Breast epithelium (tissue), 4 donors: ENCODE results near the gene DYNC1LI2. TPM values are rescaled to one million over a fixed set of nuclear protein-coding genes. Genes with fewer than 3 reads are reported as not detected.
A peak's percentile ranks its signal among the peaks of the same experiment; 100 is the strongest.

Source experiments
- DNase-seq, 2 donors: peaks; one replicate each; pipeline ENCODE4 v3.0.0-alpha.2; 2019; ENCODE audit warnings: low spot score in 2 of 2
- H3K27ac ChIP-seq, 2 donors: fragments of 200-600 bp; sonication (generic) in 1 of 2; one replicate each; pipeline ENCODE4 v1.5.1; 2016 to 2019; ENCODE audit warnings: mild to moderate bottlenecking in 1 of 2
- H3K27me3 ChIP-seq, 2 donors: fragments of 200-600 bp; sonication (generic) in 1 of 2; one replicate each; pipeline versions ENCODE4 v1.5.1 to v1.6.0; 2017 to 2019; ENCODE audit warnings: control low read depth in 1 of 2, mild to moderate bottlenecking in 1 of 2
- H3K36me3 ChIP-seq: fragments of 200-600 bp; one replicate; pipeline ENCODE4 v1.5.1; 2019
- H3K4me1 ChIP-seq, 2 donors: fragments of 200-600 bp; sonication (generic); one replicate each; pipeline ENCODE4 v1.5.1; 2016 to 2019; ENCODE audit warnings: control low read depth in 1 of 2
- H3K4me3 ChIP-seq, 3 donors: fragments of 200-600 bp; sonication (generic); 1 replicate in 2 of 3; 2 replicates in 1 of 3; pipeline ENCODE4 v1.5.1; 2016 to 2019; ENCODE audit warnings: mild to moderate bottlenecking in 3 of 3, moderate library complexity in 2 of 3
- H3K9me3 ChIP-seq, 2 donors: fragments of 200-600 bp; sonication (generic) in 1 of 2; one replicate each; pipeline ENCODE4 v1.5.1; 2016 to 2019; ENCODE audit warnings: control low read depth in 1 of 2
- POLR2A ChIP-seq: fragments of 450-650 bp; IDR thresholded peaks from one replicate; pipeline ENCODE4 v1.6.1; 2016; ENCODE audit warnings: antibody characterized with exemption, mild to moderate bottlenecking, moderate library complexity
- POLR2AphosphoS5 ChIP-seq, 3 donors: sonication (generic); formaldehyde crosslinking; IDR thresholded peaks; one replicate each; pipeline ENCODE4 v1.6.1; 2017; ENCODE audit warnings: antibody characterized with exemption in 3 of 3
- intact Hi-C: fragments of 100-400 bp; cut with DNase I; formaldehyde crosslinking; loops from one replicate; pipeline ENCODE4 v1.15.1; 2023; ENCODE audit warnings: low total_unique reads
- total RNA-seq, 3 donors: library from RNA; depleted of rRNA; stranded (reverse); fragments of >200 nt; gene quantifications; one replicate each; pipeline ENCODE4 v1.1.0, GENCODE V29; 2016
- TF ChIP-seq, protein P1 (sequence below), 3 donors: fragments of 450-650 bp; IDR thresholded peaks; one replicate each; pipeline ENCODE4 v1.5.1; 2016 to 2017; ENCODE audit warnings: antibody characterized with exemption in 3 of 3, mild to moderate bottlenecking in 3 of 3, moderate library complexity in 3 of 3

The DYNC1LI2 gene
- total RNA-seq, 3 donors from 2014 or later = 153 to 172 (median 156) TPM

DNA sequence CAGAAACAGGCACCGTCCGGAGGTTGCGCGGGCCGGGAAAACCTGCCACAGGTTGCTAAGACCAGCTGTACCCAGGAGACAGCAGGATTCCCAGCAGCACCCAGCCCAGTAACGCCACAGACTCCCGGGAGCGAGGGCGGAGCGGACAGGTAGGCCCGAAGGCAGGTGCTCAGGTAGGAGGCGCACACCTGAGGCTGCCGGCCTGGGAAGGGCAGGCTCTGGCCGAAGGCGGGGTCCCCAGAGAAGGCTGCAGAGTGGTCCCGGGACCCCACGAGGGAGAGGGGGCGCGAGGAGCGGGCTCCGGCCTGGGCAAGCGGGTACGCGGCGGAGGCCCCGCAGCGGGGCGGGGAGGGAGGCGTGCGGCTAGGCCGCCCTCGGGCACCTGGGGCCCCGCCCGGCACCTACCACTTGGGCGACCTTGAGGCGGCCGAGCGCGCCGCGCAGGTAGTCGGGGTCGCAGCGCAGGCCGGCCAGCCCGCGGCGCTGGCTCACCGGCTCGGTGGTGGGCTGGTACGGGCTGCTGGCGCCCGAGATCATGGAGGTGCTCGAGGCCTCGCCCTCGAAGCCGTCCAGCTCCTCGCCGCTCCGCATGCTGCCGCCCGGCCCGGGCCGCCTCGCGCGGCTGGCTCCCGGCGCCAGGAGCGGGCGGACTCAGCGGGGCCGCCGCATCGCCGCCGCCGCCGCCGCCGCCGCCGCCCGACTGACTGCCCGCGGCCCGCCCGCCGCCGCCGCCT is 55.3 kb downstream of the DYNC1LI2 start:
- no peaks in the 10 kb centered on the region for H3K27me3 ChIP-seq
- H3K36me3 ChIP-seq = no peaks in the 10 kb centered on the region
- H3K27ac ChIP-seq = peak overlapping the region; percentile 89 to 97
- intact Hi-C loops = no loop called here
- DNase-seq = peak; percentile 58 to 72
- no peaks in the 10 kb centered on the region for H3K9me3 ChIP-seq
- H3K4me1 ChIP-seq = peaks cover 0 to 9% of the 10 kb centered on the region in 2 donors
- H3K4me3 ChIP-seq = peak overlapping the region; percentile 54 to 89 (median 82)
- peak in 2 of 3 donors; percentile 15 to 30 for TF ChIP-seq POLR2AphosphoS5 (IDR thresholded peaks at IDR 0.05)
- TF ChIP-seq, protein P1, sequence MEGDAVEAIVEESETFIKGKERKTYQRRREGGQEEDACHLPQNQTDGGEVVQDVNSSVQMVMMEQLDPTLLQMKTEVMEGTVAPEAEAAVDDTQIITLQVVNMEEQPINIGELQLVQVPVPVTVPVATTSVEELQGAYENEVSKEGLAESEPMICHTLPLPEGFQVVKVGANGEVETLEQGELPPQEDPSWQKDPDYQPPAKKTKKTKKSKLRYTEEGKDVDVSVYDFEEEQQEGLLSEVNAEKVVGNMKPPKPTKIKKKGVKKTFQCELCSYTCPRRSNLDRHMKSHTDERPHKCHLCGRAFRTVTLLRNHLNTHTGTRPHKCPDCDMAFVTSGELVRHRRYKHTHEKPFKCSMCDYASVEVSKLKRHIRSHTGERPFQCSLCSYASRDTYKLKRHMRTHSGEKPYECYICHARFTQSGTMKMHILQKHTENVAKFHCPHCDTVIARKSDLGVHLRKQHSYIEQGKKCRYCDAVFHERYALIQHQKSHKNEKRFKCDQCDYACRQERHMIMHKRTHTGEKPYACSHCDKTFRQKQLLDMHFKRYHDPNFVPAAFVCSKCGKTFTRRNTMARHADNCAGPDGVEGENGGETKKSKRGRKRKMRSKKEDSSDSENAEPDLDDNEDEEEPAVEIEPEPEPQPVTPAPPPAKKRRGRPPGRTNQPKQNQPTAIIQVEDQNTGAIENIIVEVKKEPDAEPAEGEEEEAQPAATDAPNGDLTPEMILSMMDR (IDR thresholded peaks at IDR 0.05) = no peak

DNA sequence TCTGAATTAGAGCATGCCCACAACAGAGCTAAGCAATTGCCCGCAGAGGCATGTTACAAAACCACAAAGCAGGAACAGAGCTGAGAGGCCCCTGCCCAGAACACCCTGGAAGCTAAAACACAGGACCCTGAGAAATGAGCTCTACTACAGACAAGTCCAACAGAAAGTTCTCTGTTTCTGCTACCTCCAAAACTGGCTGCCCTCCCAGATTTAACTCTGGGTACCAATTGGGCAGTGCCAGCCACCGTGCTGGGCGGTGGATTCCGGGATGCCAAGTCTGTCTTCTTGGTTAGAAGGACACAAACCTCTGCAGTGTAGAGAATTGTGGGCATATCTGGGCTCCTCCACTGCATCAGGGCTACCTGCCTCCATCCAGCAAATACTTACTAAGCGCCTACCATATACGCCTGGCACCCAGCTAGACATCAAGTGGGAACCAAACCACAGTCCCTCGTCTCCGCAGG is 55.9 kb downstream of the DYNC1LI2 start:
- Histone ChIP-seq H3K4me1 (peaks cover 0 to 9% of the 10 kb centered on the region in 2 donors), H3K36me3 (no peaks in the 10 kb centered on the region), H3K9me3 (no peaks in the 10 kb centered on the region), H3K4me3 (peak overlapping the region; percentile 54 to 89 (median 82)), H3K27ac (peak overlapping the region; percentile 89 to 97), H3K27me3 (no peaks in the 10 kb centered on the region)
- peak in 1 of 2 donors; percentile 34 for DNase-seq
- intact Hi-C loops = no loop called here
- no peak for TF ChIP-seq POLR2AphosphoS5 (IDR thresholded peaks at IDR 0.05)
- TF ChIP-seq, protein P1 (IDR thresholded peaks at IDR 0.05) = no peak
- no peak for TF ChIP-seq POLR2A

DNA sequence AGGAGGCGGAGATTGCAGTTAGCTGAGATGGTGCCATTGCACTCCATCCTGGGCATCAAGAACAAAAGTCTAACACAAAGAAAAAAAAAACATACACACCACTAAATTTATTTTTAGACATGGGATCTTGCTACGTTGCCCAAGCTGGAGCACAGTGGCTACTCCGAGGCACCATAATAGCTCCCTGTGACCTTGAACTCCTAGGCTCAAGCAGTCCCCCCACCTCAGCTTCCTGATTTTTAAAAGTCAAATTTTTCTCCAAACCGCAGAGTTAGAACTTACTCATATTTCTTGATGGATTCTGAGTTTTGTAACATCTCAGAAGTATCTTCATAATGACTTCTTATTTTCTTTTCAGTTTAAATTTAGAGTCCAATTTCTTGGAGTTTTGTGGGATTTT is 58.3 kb downstream of the DYNC1LI2 start:
- Histone ChIP-seq H3K36me3 (no peaks in the 10 kb centered on the region), H3K4me1 (peaks cover 0 to 9% of the 10 kb centered on the region in 2 donors), H3K4me3 (no peak overlapping the region), H3K27ac (no peak overlapping the region), H3K9me3 (no peaks in the 10 kb centered on the region), H3K27me3 (no peaks in the 10 kb centered on the region)
- intact Hi-C loops = no loop called here
- DNase-seq = no peak
- TF ChIP-seq, protein P1 (IDR thresholded peaks at IDR 0.05) = no peak
- no peak for TF ChIP-seq POLR2AphosphoS5 (IDR thresholded peaks at IDR 0.05)
- no peak for TF ChIP-seq POLR2A

DNA sequence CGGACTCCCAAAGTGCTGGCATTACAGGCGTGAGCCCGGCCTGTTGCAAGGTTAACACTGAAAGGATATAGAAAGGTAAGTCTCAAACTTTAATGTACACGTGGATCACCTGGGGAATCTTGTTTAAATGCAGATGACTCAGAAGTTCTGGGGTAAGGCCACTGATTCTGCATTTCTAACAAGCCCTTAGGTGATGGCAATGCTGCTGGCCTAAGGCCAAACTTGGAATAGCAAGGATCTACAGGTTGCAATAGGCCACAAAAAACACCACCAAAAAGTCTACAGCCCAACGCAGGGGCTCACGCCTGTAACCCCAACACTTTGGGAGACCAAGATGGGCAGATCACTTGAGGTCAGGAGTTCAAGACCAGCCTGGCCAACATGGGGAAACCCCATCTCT is 59.1 kb downstream of the DYNC1LI2 start:
- H3K9me3 ChIP-seq = no peaks in the 10 kb centered on the region
- intact Hi-C loops = no loop called here
- H3K4me1 ChIP-seq = peaks cover 0 to 9% of the 10 kb centered on the region in 2 donors
- no peaks in the 10 kb centered on the region for H3K36me3 ChIP-seq
- H3K4me3 ChIP-seq = no peak overlapping the region
- no peak for TF ChIP-seq POLR2AphosphoS5 (IDR thresholded peaks at IDR 0.05)
- TF ChIP-seq, protein P1 (IDR thresholded peaks at IDR 0.05) = no peak
- H3K27me3 ChIP-seq = no peaks in the 10 kb centered on the region
- DNase-seq = no peak
- no peak overlapping the region for H3K27ac ChIP-seq

DNA sequence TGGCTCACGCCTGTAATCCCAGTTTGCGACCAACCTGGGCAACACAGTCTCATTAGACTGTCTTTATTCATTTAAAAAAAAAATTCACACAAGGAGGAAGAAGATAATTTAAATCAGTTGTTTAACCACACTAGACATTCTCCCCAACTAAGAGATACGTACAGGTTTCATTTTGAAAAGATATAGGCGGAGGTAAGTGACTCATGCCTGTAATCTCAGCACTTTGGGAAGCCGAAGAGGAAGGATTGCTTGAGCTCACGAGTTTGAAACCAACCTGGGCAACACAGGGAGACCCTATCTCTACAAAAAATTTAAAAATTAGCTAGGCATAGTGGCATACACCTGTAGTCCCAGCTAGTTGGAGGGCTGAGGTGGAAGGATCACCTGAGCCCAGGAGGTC is 60.2 kb downstream of the DYNC1LI2 start:
- no peaks in the 10 kb centered on the region for H3K27me3 ChIP-seq
- peaks cover 0 to 9% of the 10 kb centered on the region in 2 donors for H3K4me1 ChIP-seq
- H3K36me3 ChIP-seq = no peaks in the 10 kb centered on the region
- H3K9me3 ChIP-seq = no peaks in the 10 kb centered on the region
- intact Hi-C loops = no loop called here
- no peak for DNase-seq
- no peak overlapping the region for H3K27ac ChIP-seq
- H3K4me3 ChIP-seq = no peak overlapping the region
- TF ChIP-seq POLR2A = no peak
- TF ChIP-seq, protein P1 (IDR thresholded peaks at IDR 0.05) = no peak
- no peak for TF ChIP-seq POLR2AphosphoS5 (IDR thresholded peaks at IDR 0.05)
